ACHN (cell line): ENCODE measurements around the gene ICA1.
A peak's percentile ranks its signal among the peaks of the same experiment; 100 is the strongest.
"Not testable (repeated sequence)": the region's sequence is repeated elsewhere in the genome, so short reads cannot be mapped to it uniquely, and the experiment has no call there.

Source experiments
- DNase-seq: peaks from one replicate; pipeline ENCODE4 v3.0.0-alpha.2; 2015
- in situ Hi-C: cut with HindIII; loops from 2 replicates; pipeline ENCODE4 v1.10.0; 2017; ENCODE audit warnings: low sequenced_read_pairs, low pct_ligation_motif_present, low pct_unique_long_range_greater_than_20kb

ICA1 gene

GRCh38 chr7:8277394-8277982 lies 15.5 kb upstream of the ICA1 start:
- peak; percentile 52 for DNase-seq
- in situ Hi-C loops = no loop called here

- in situ Hi-C loops = no loop called here
- no peak for DNase-seq
Measured at GRCh38 chr7:8274589-8274988, 12.6 kb upstream of the ICA1 start.

- DNase-seq = no peak
- in situ Hi-C loops = no loop called here
Measured at GRCh38 chr7:8271960-8272359, 10.0 kb upstream of the ICA1 start.

- in situ Hi-C loops = no loop called here
- DNase-seq = no peak
Measured at GRCh38 chr7:8263048-8263447, 1.1 kb upstream of the ICA1 start.

- peak; percentile 80 for DNase-seq
- in situ Hi-C loops = no loop called here
Measured at GRCh38 chr7:8260871-8261694, 884 bp downstream of the ICA1 start.

GRCh38 chr7:8259586-8260222 lies 2.3 kb downstream of the ICA1 start:
- no peak for DNase-seq
- in situ Hi-C loops = no loop called here

GRCh38 chr7:8258734-8259133 lies 3.2 kb downstream of the ICA1 start:
- no peak for DNase-seq
- in situ Hi-C loops = no loop called here

GRCh38 chr7:8258166-8258565 lies 3.8 kb downstream of the ICA1 start:
- no peak for DNase-seq
- in situ Hi-C loops = no loop called here

- in situ Hi-C loops = no loop called here
- DNase-seq = no peak
Measured at GRCh38 chr7:8255680-8256655, 6.0 kb downstream of the ICA1 start.

GRCh38 chr7:8254667-8255066 lies 7.3 kb downstream of the ICA1 start:
- in situ Hi-C loops = no loop called here
- DNase-seq = no peak

GRCh38 chr7:8254215-8254614 lies 7.8 kb downstream of the ICA1 start:
- in situ Hi-C loops = no loop called here
- DNase-seq = no peak

- no peak for DNase-seq
- in situ Hi-C loops = no loop called here
Measured at GRCh38 chr7:8251195-8251594, 10.8 kb downstream of the ICA1 start.

- in situ Hi-C loops = no loop called here
- no peak for DNase-seq
Measured at GRCh38 chr7:8250547-8250946, 11.4 kb downstream of the ICA1 start.

GRCh38 chr7:8249121-8249520 lies 12.8 kb downstream of the ICA1 start:
- no peak for DNase-seq
- in situ Hi-C loops = no loop called here

GRCh38 chr7:8246020-8246419 lies 15.9 kb downstream of the ICA1 start:
- in situ Hi-C loops = no loop called here
- no peak for DNase-seq

GRCh38 chr7:8245032-8245431 lies 16.9 kb downstream of the ICA1 start:
- in situ Hi-C loops, DNase-seq: not testable (repeated sequence)

- DNase-seq, in situ Hi-C loops: not testable (repeated sequence)
Measured at GRCh38 chr7:8243059-8243458, 18.9 kb downstream of the ICA1 start.

GRCh38 chr7:8239702-8240362 lies 22.1 kb downstream of the ICA1 start:
- DNase-seq, in situ Hi-C loops: not testable (repeated sequence)
